Vagina (tissue), 2 donors: ENCODE data around the gene IL1RAPL1. TPM values are rescaled to one million over a fixed set of nuclear protein-coding genes. Genes with fewer than 3 reads are reported as not detected.

Source experiments
- DNase-seq, 2 donors: peaks; one replicate each; pipeline ENCODE4 v3.0.0-alpha.2; 2017; ENCODE audit errors: extremely low spot score in 2 of 2
- H3K27ac ChIP-seq: fragments of 200-600 bp; sonication (generic); one replicate; pipeline ENCODE4 v1.5.1; 2019
- H3K27me3 ChIP-seq: fragments of 200-600 bp; sonication (generic); one replicate; pipeline ENCODE4 v1.5.1; 2019
- H3K36me3 ChIP-seq, 2 donors: fragments of 200-600 bp; sonication (generic); one replicate each; pipeline ENCODE4 v1.5.1; 2017 to 2019
- H3K4me1 ChIP-seq: fragments of 200-600 bp; sonication (generic); one replicate; pipeline ENCODE4 v1.5.1; 2019
- H3K4me3 ChIP-seq, 2 donors: fragments of 200-600 bp; sonication (generic); 1 replicate in 1 of 2; 2 replicates in 1 of 2; pipeline ENCODE4 v1.5.1; 2016 to 2019
- H3K9me3 ChIP-seq: fragments of 200-600 bp; sonication (generic); one replicate; pipeline ENCODE4 v1.5.1; 2019
- POLR2A ChIP-seq, 2 donors: fragments of 450-650 bp; IDR thresholded peaks; one replicate each; pipeline ENCODE4 v1.6.1; 2017; ENCODE audit warnings: antibody characterized with exemption in 2 of 2, mild to moderate bottlenecking in 2 of 2, moderate library complexity in 2 of 2
- POLR2AphosphoS5 ChIP-seq, 2 donors: sonication (generic); formaldehyde crosslinking; IDR thresholded peaks; one replicate each; pipeline ENCODE4 v1.9.0; 2017; ENCODE audit warnings: antibody characterized with exemption in 2 of 2, mild to moderate bottlenecking in 2 of 2, low read depth in 1 of 2; ENCODE audit not compliant: insufficient read depth in 1 of 2
- intact Hi-C: fragments of 100-400 bp; cut with DNase I; formaldehyde crosslinking; loops from one replicate; pipeline ENCODE4 v1.15.1; 2023
- total RNA-seq: library from RNA; depleted of rRNA; stranded (reverse); fragments of >200 nt; gene quantifications from one replicate; pipeline ENCODE4 v1.2.3, GENCODE V29; 2016
- TF ChIP-seq, protein P1 (sequence below), 3 experiments: fragments of 450-650 bp in 2 of 3; fragments of 200-600 bp in 1 of 3; sonication (generic) in 1 of 3; IDR thresholded peaks; one replicate each; pipeline ENCODE4 v1.5.1; 2017 to 2019; ENCODE audit warnings: antibody characterized with exemption in 3 of 3, mild to moderate bottlenecking in 2 of 3, moderate library complexity in 2 of 3

IL1RAPL1 gene
- total RNA-seq, 1 donor from 2014 or later, result not detected

DNA sequence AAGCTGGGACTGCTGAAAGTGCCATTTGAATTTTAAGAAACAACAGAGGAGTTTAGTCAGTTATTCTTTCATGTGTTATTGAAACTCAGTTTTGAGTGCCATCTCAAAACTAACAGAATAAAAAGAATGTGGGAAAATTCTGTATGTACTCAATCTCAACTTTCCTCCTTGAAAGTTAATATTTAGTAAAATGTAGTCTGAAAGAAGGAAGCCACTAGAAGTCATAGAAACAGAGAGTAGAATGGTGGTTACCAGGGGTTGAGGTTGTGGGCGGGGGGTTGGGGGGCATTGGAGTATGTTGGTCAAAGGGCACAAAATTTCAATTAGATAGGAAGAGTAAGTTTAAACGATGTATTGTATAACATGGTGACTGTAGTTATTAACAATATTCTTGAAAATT lies 999.9 kb downstream of the IL1RAPL1 start:
- DNase-seq, result no peak
- no peaks in the 10 kb centered on the region for H3K27me3 ChIP-seq
- H3K9me3 ChIP-seq, result no peaks in the 10 kb centered on the region
- H3K4me3 ChIP-seq, result no peak overlapping the region
- H3K4me1 ChIP-seq, result no peaks in the 10 kb centered on the region
- no peaks in the 10 kb centered on the region for H3K36me3 ChIP-seq
- intact Hi-C loops, result no loop called here
- H3K27ac ChIP-seq, result no peak overlapping the region
- no peak for TF ChIP-seq POLR2AphosphoS5 (IDR thresholded peaks at IDR 0.05; ENCODE audit: insufficient read depth in 1 of 2, low read depth in 1 of 2)
- TF ChIP-seq, protein P1, sequence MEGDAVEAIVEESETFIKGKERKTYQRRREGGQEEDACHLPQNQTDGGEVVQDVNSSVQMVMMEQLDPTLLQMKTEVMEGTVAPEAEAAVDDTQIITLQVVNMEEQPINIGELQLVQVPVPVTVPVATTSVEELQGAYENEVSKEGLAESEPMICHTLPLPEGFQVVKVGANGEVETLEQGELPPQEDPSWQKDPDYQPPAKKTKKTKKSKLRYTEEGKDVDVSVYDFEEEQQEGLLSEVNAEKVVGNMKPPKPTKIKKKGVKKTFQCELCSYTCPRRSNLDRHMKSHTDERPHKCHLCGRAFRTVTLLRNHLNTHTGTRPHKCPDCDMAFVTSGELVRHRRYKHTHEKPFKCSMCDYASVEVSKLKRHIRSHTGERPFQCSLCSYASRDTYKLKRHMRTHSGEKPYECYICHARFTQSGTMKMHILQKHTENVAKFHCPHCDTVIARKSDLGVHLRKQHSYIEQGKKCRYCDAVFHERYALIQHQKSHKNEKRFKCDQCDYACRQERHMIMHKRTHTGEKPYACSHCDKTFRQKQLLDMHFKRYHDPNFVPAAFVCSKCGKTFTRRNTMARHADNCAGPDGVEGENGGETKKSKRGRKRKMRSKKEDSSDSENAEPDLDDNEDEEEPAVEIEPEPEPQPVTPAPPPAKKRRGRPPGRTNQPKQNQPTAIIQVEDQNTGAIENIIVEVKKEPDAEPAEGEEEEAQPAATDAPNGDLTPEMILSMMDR (IDR thresholded peaks at IDR 0.05), result no peak
- no peak for TF ChIP-seq POLR2A (IDR thresholded peaks at IDR 0.05)

DNA sequence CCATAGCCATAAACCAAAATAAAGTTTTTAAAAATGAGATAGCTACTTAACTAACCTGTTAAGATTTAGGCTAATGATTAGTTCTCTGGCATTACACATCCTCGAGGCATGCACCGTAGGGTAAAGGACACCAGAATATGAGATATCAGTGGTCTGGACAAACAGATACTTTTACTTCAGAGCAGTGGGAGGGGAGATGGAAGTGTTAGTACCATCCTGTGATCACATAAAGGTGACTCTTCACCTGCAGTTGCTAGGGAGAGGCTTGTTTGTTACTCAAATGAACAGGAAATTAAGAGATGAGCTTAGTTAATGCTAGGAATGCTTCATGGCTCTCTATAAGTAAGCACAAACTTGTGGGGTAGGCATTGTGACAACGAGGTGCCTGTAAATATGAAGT lies 1003.7 kb downstream of the IL1RAPL1 start:
- H3K36me3 ChIP-seq, result no peaks in the 10 kb centered on the region
- H3K9me3 ChIP-seq, result no peaks in the 10 kb centered on the region
- DNase-seq, result no peak
- H3K27ac ChIP-seq, result no peak overlapping the region
- TF ChIP-seq POLR2A (IDR thresholded peaks at IDR 0.05), result no peak
- no peak for TF ChIP-seq POLR2AphosphoS5 (IDR thresholded peaks at IDR 0.05; ENCODE audit: insufficient read depth in 1 of 2, low read depth in 1 of 2)
- TF ChIP-seq, protein P1 (IDR thresholded peaks at IDR 0.05), result no peak
- no peak overlapping the region for H3K4me3 ChIP-seq
- H3K4me1 ChIP-seq, result no peaks in the 10 kb centered on the region
- no peaks in the 10 kb centered on the region for H3K27me3 ChIP-seq
- intact Hi-C loops, result no loop called here

DNA sequence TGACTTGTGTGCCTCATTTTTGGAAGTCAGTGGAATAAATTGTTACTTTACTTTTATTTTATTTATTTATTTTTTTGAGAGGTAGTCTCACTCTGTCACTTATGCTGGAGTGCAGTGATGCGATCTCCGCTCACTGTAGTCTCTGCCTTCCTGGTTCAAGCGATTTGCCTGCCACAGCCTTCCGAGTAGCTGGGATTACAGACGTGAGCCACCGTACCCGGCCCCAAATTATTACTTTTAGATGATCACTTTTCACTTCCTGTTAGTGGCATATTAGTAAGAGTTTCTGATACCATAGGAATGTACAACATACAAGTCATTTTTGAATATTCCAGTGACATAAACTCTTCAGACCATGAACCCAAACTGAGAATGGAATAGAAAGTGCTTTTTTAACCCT lies 1017.1 kb downstream of the IL1RAPL1 start:
- H3K27ac ChIP-seq, result no peak overlapping the region
- H3K27me3 ChIP-seq, result no peaks in the 10 kb centered on the region
- no peak overlapping the region for H3K4me3 ChIP-seq
- TF ChIP-seq, protein P1 (IDR thresholded peaks at IDR 0.05), result no peak
- no peak for TF ChIP-seq POLR2A (IDR thresholded peaks at IDR 0.05)
- no peak for TF ChIP-seq POLR2AphosphoS5 (IDR thresholded peaks at IDR 0.05; ENCODE audit: insufficient read depth in 1 of 2, low read depth in 1 of 2)
- no peaks in the 10 kb centered on the region for H3K36me3 ChIP-seq
- no peaks in the 10 kb centered on the region for H3K4me1 ChIP-seq
- intact Hi-C loops, result no loop called here
- H3K9me3 ChIP-seq, result no peaks in the 10 kb centered on the region
- DNase-seq, result no peak

GRCh38 chrX:29617276-29617675 lies 1030.0 kb downstream of the IL1RAPL1 start:
- Histone ChIP-seq H3K27ac (no peak overlapping the region), H3K4me3 (no peak overlapping the region), H3K36me3 (no peaks in the 10 kb centered on the region), H3K9me3 (no peaks in the 10 kb centered on the region), H3K4me1 (no peaks in the 10 kb centered on the region), H3K27me3 (no peaks in the 10 kb centered on the region)
- no peak for DNase-seq
- TF ChIP-seq POLR2A (IDR thresholded peaks at IDR 0.05) (no peak), POLR2AphosphoS5 (IDR thresholded peaks at IDR 0.05; ENCODE audit: insufficient read depth in 1 of 2, low read depth in 1 of 2) (no peak)
- TF ChIP-seq, protein P1 (IDR thresholded peaks at IDR 0.05), result no peak
- intact Hi-C loops, result no loop called here

GRCh38 chrX:29617725-29618124 lies 1030.5 kb downstream of the IL1RAPL1 start:
- intact Hi-C loops, result no loop called here
- TF ChIP-seq, protein P1 (IDR thresholded peaks at IDR 0.05), result no peak
- H3K27ac ChIP-seq, result no peak overlapping the region
- H3K9me3 ChIP-seq, result no peaks in the 10 kb centered on the region
- no peaks in the 10 kb centered on the region for H3K36me3 ChIP-seq
- H3K4me3 ChIP-seq, result no peak overlapping the region
- H3K27me3 ChIP-seq, result no peaks in the 10 kb centered on the region
- DNase-seq, result no peak
- H3K4me1 ChIP-seq, result no peaks in the 10 kb centered on the region
